Measurements from ENCODE around the gene TRMT2A. TPM values are rescaled to one million over a fixed set of nuclear protein-coding genes. Genes with fewer than 3 reads are reported as not detected.
A peak's percentile ranks its signal among the peaks of the same experiment; 100 is the strongest.

The TRMT2A gene
- total and polyA plus RNA-seq, 2 of the 8 experiments (the other 6 are each of a cell fraction or from before 2014, with no cell fraction given), result 44.9 to 50.3 TPM

DNA sequence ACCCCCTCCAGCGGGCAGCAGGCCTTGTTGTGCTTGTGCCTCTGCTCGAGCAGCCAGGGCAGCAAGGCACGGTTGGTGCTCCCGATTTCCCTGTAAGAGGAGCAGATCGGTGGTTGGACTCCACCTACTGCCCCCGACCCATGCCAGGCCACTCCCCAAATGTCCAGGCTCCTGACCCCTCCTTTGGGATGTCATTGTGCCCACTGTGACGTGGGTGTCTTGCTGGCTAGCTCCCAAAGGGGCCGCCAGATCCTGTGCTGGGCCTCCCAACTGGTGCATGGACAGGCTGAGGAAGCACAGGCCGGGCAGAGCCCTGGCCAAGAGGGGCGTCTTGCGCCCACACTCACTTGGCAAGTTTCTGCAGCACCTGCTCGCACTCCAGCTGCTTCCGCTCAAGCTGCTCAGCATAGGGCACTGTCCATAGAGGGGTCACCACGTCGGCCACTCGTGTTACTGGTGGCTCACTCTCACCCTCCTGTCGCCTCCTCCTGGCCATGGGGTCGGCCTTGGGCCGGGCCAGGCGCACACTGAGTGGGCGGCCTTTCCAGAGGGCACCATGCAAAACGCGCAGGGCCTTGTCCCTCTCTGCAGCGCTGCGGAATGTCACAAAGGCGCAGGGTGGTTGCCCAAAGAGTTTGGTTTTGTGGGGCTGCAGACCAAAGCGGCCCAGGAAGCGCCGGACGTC lies 1.2 kb downstream of the TRMT2A start, which contains the start of gene RANBP1:
TSS of gene RANBP1 (plus strand) at position 414 of the 685 bp plus-strand sequence. CDS start at position 495, 81 bp downstream.
- no peak for TF ChIP-seq SP1 (IDR thresholded peaks at IDR 0.05; ENCODE audit: low read depth, low read length)
- TF ChIP-seq EP300 (IDR thresholded peaks at IDR 0.05; ENCODE audit: borderline replicate concordance in 1 of 2, low read depth in 2 of 2, low read length in 2 of 2), result no peak
- no peak for TF ChIP-seq PHF8 (conservative IDR thresholded peaks at IDR 0.05; ENCODE audit: low read depth, low read length)
- TF ChIP-seq JUND (IDR thresholded peaks at IDR 0.05; ENCODE audit: low read length), result no peak
- no peak for TF ChIP-seq TAF1 (IDR thresholded peaks at IDR 0.05; ENCODE audit: low read depth, low read length)
- no peak for TF ChIP-seq TAF7 (optimal IDR thresholded peaks at IDR 0.05; ENCODE audit: borderline replicate concordance, low read depth, low read length)
- no peak for TF ChIP-seq SIRT6 (IDR thresholded peaks at IDR 0.05; ENCODE audit: low read length)
- no peak for TF ChIP-seq TBP (IDR thresholded peaks at IDR 0.05; ENCODE audit: low read depth, low read length)
- TF ChIP-seq JUN (IDR thresholded peaks at IDR 0.05; ENCODE audit: low read depth, low read length), result no peak
- no peak for TF ChIP-seq CREB1 (IDR thresholded peaks at IDR 0.05)
- no peak for TF ChIP-seq BCL11A (IDR thresholded peaks at IDR 0.05; ENCODE audit: low read depth in 2 of 2, low read length in 2 of 2)
- TF ChIP-seq SP4 (IDR thresholded peaks at IDR 0.05; ENCODE audit: low read length), result no peak
- Histone ChIP-seq H3K9ac (replicated peaks in 1 of 4; ENCODE audit: extremely low read depth in 1 of 4, low read depth in 3 of 4, low read length in 3 of 4) (peak within 1 kb of the TSS; percentile 57 to 92 (median 84)), H3K14ac (ENCODE audit: insufficient read length) (no peak within 1 kb of the TSS), H3K18ac (ENCODE audit: extremely low read depth, low read length) (peak within 1 kb of the TSS; percentile 60; the same call in 1 of the 2 replicates), H4K91ac (replicated peaks; ENCODE audit: insufficient read length, low read length) (peak within 1 kb of the TSS; percentile 95), H3K4me1 (replicated peaks in 1 of 4; ENCODE audit: control insufficient read depth in 3 of 4, insufficient read depth in 4 of 4, low read length in 3 of 4) (peaks cover 0 to 11% (median 5%) of the 10 kb centered on the region in 4 experiments; a peak in 5 of 7 replicates), H2BK20ac (ENCODE audit: low read length) (no peak within 1 kb of the TSS), H3K79me2 (ENCODE audit: control insufficient read depth in 1 of 2, insufficient read depth in 2 of 2, low read length in 2 of 2) (peaks cover 26 to 49% of the 10 kb centered on the region in 2 experiments), H3K4ac (replicated peaks; ENCODE audit: insufficient read length, low read depth, low read length) (peak within 1 kb of the TSS; percentile 97), H3K56ac (replicated peaks; ENCODE audit: insufficient read length, low read depth, low read length) (peak within 1 kb of the TSS; percentile 84), H2BK15ac (ENCODE audit: low read length) (no peak within 1 kb of the TSS; the same call in 1 of the 2 replicates), H2AK5ac (ENCODE audit: low read depth, low read length) (no peak within 1 kb of the TSS; the same call in 1 of the 2 replicates), H2BK5ac (ENCODE audit: low read depth, low read length) (peak within 1 kb of the TSS; percentile 90), H3K79me1 (ENCODE audit: low read depth, low read length) (peaks cover 7% of the 10 kb centered on the region; the same call in 1 of the 2 replicates), H3K9me3 (ENCODE audit: insufficient read depth in 2 of 2, low read depth in 1 of 2, low read length in 1 of 2) (no peaks in the 10 kb centered on the region), H4K20me1 (replicated peaks in 1 of 2; ENCODE audit: control insufficient read depth in 1 of 2, insufficient read depth in 2 of 2, low read length in 2 of 2) (peaks cover 13 to 15% of the 10 kb centered on the region in 2 experiments), H2AFZ (ENCODE audit: low read length) (no peak within 1 kb of the TSS), H3K23me2 (ENCODE audit: low read depth, low read length) (no peaks in the 10 kb centered on the region; the same call in 1 of the 2 replicates), H3K27ac (ENCODE audit: low read depth, low read length) (peak within 1 kb of the TSS; percentile 80), H4K8ac (ENCODE audit: extremely low read depth, insufficient read depth, low read length) (peak within 1 kb of the TSS; percentile 92), H2BK120ac (replicated peaks; ENCODE audit: low read depth, low read length) (peak within 1 kb of the TSS; percentile 76), H3K4me3 (ENCODE audit: extremely low read depth in 1 of 4, insufficient read depth in 2 of 4, low read depth in 3 of 4, low read length in 4 of 4) (peak within 1 kb of the TSS; percentile 80 to 96 (median 93)), H3K4me2 (ENCODE audit: insufficient read depth in 1 of 2, low read depth in 2 of 2, low read length in 2 of 2) (peak within 1 kb of the TSS; percentile 63 to 92), H3K23ac (ENCODE audit: insufficient read length) (no peak within 1 kb of the TSS), H3K27me3 (replicated peaks in 1 of 4; ENCODE audit: control insufficient read depth in 3 of 4, extremely low read depth in 1 of 4, insufficient read depth in 3 of 4, low read length in 3 of 4) (no peaks in the 10 kb centered on the region), H2BK12ac (ENCODE audit: low read depth, low read length) (no peak within 1 kb of the TSS), H3K36me3 (ENCODE audit: control insufficient read depth in 2 of 4, insufficient read depth in 4 of 4, low read length in 3 of 4) (peaks cover 22 to 41% (median 32%) of the 10 kb centered on the region in 4 experiments), H4K5ac (ENCODE audit: insufficient read length, low read depth, low read length) (peak within 1 kb of the TSS; percentile 81)
- no peak for FAIRE-seq
- CTCF ChIA-PET (ENCODE audit: partially characterized antibody), result interaction anchor here (0.8 to 2.2 kb wide), 9 partner anchors 8 to 41 kb away, joined by 3 to 9 read pairs (median 4); no protein-coding TSS in a partner anchor
- WGBS, 2 experiments (ENCODE audit: extremely low coverage in 1 of 2, insufficient coverage in 1 of 2, insufficient read length in 1 of 2, insufficient replicate concordance in 2 of 2, low coverage in 1 of 2, low lambda C conversion rate in 2 of 2, missing lambda C conversion rate in 1 of 2), result 91% methylated on average over 30 of the region's 30 CpGs; no CpG with 5 or more reads in 1 of the 2 experiments
- DNase-seq (ENCODE audit: low read depth in 1 of 2, low spot score in 2 of 2), result no peak
- POLR2A ChIA-PET (ENCODE audit: partially characterized antibody), result interaction anchor here (1.8 to 22.7 kb wide), 4 partner anchors 12 to 143 kb away, joined by 4 to 598 read pairs (median 117); partner anchors contain the start of genes DGCR8 and ZDHHC8
